Endothelial cell of umbilical vein (primary cell): ENCODE data around the gene COG2. TPM values are rescaled to one million over a fixed set of nuclear protein-coding genes. Genes with fewer than 3 reads are reported as not detected.

Experiments used
- BruUV-seq: library from RNA; stranded (reverse); fragments of 400-500 nt; replicated peaks from 2 replicates; lab custom pipeline; 2021; lab: Mats Ljungman, UMichigan
- CTCF ChIA-PET: fragments of 300-600, 350-600 bp; sonication (Branson Sonifier 250); formaldehyde crosslinking; loops from one replicate; lab custom pipeline; 2021; ENCODE audit warnings: antibody characterized with exemption, inconsistent platforms; lab: Charles Lee
- POLR2A ChIA-PET: fragments of 300-600, 350-600 bp; sonication (Branson Sonifier 250); formaldehyde crosslinking; loops from one replicate; lab custom pipeline; 2021; ENCODE audit warnings: antibody characterized with exemption, inconsistent platforms; lab: Charles Lee
- DNase-seq: peaks from one replicate; pipeline ENCODE4 v3.0.0-alpha.2; 2011; ENCODE audit warnings: low read depth, low spot score
- FAIRE-seq: peaks from 2 replicates; lab custom pipeline; 2011; peaks lifted over from hg19 to GRCh38; lab: Jason Lieb, UNC
- H2AFZ ChIP-seq: 2 replicates; pipeline ENCODE4 v1.6.0; 2012; ENCODE audit warnings: low read depth, low read length, control low read depth, inconsistent platforms
- H3K27ac ChIP-seq: 2 replicates; pipeline ENCODE4 v1.5.1; 2011; ENCODE audit warnings: low read depth, mild to moderate bottlenecking, control low read depth, low read length, moderate library complexity; ENCODE audit not compliant: insufficient read depth
- H3K27me3 ChIP-seq, 2 experiments: 2 replicates each; pipeline versions ENCODE4 v1.6.0 to v1.6.1; 2011; ENCODE audit warnings: low read length in 2 of 2, mixed read lengths in 1 of 2; ENCODE audit not compliant: control insufficient read depth in 2 of 2, insufficient read depth in 2 of 2
- H3K36me3 ChIP-seq, 2 experiments: 2 replicates in 1 of 2; 3 replicates in 1 of 2; pipeline ENCODE4 v1.5.1; 2011; ENCODE audit warnings: low read length in 2 of 2, mild to moderate bottlenecking in 1 of 2, moderate library complexity in 1 of 2; ENCODE audit not compliant: control insufficient read depth in 2 of 2, insufficient read depth in 2 of 2; ENCODE audit errors: extremely low read depth in 1 of 2
- H3K4me1 ChIP-seq: 3 replicates; pipeline ENCODE4 v1.5.1; 2011; ENCODE audit warnings: mild to moderate bottlenecking, low read length; ENCODE audit not compliant: control insufficient read depth, insufficient read depth; ENCODE audit errors: extremely low read depth
- H3K4me2 ChIP-seq: 2 replicates; pipeline ENCODE4 v1.6.1; 2011; ENCODE audit warnings: low read length, control low read depth, mixed read lengths; ENCODE audit not compliant: insufficient read depth
- H3K4me3 ChIP-seq, 3 experiments: fragments of 200-600 bp in 1 of 3; sonication (generic), shearing (Covaris generic) in 1 of 3; replicated peaks in 1 of 3; 2 replicates each; pipeline ENCODE4 v1.5.1; 2011 to 2016; ENCODE audit warnings: control low read depth in 3 of 3, low read length in 3 of 3, mild to moderate bottlenecking in 2 of 3, inconsistent platforms in 1 of 3, low read depth in 1 of 3, moderate library complexity in 1 of 3; ENCODE audit not compliant: insufficient read depth in 1 of 3
- H3K79me2 ChIP-seq: 2 replicates; pipeline ENCODE4 v1.6.0; 2012; ENCODE audit warnings: low read length, inconsistent platforms; ENCODE audit not compliant: control insufficient read depth, insufficient read depth
- H3K9ac ChIP-seq: replicated peaks from 2 replicates; pipeline ENCODE3; 2011; ENCODE audit warnings: low read length, control low read depth; ENCODE audit not compliant: insufficient read depth; ENCODE audit errors: extremely low read depth
- H3K9me1 ChIP-seq: replicated peaks from 3 replicates; pipeline ENCODE4 v1.6.0; 2011; ENCODE audit warnings: mild to moderate bottlenecking, low read length; ENCODE audit not compliant: control insufficient read depth, insufficient read depth; ENCODE audit errors: extremely low read depth
- H3K9me3 ChIP-seq: replicated peaks from 2 replicates; pipeline ENCODE4 v1.5.1; 2012; ENCODE audit warnings: low read length, inconsistent platforms; ENCODE audit not compliant: control insufficient read depth, insufficient read depth
- H4K20me1 ChIP-seq: replicated peaks from 2 replicates; pipeline ENCODE3; 2011; ENCODE audit warnings: mild to moderate bottlenecking, low read length; ENCODE audit not compliant: control insufficient read depth, insufficient read depth; ENCODE audit errors: extremely low read depth
- EZH2 ChIP-seq: IDR thresholded peaks from 2 replicates; pipeline ENCODE4 v1.6.1; 2012; ENCODE audit warnings: borderline replicate concordance, low read depth, mild to moderate bottlenecking, moderate library complexity, low read length, inconsistent platforms; ENCODE audit not compliant: severe bottlenecking
- FOS ChIP-seq: IDR thresholded peaks from 2 replicates; pipeline ENCODE4 v1.6.1; 2011; ENCODE audit warnings: mild to moderate bottlenecking, low read length, moderate library complexity, borderline replicate concordance; ENCODE audit not compliant: insufficient read depth
- GATA2 ChIP-seq: IDR thresholded peaks from 2 replicates; pipeline ENCODE4 v1.7.0; 2011; ENCODE audit warnings: low read depth, mild to moderate bottlenecking, moderate library complexity, mixed read lengths, low read length; ENCODE audit not compliant: insufficient read length, insufficient read depth
- JUN ChIP-seq: IDR thresholded peaks from 2 replicates; pipeline ENCODE4 v1.6.1; 2011; ENCODE audit warnings: borderline replicate concordance, low read depth; ENCODE audit not compliant: insufficient read length, insufficient read depth
- MYC ChIP-seq: IDR thresholded peaks from one replicate; pipeline ENCODE4 v1.6.1; 2011; ENCODE audit warnings: mild to moderate bottlenecking, low read depth, low read length
- POLR2A ChIP-seq: IDR thresholded peaks from 2 replicates; pipeline ENCODE4 v1.6.1; 2012; ENCODE audit warnings: low read depth, mild to moderate bottlenecking, control low read depth, low read length
- POLR2AphosphoS5 ChIP-seq: IDR thresholded peaks from 2 replicates; pipeline ENCODE4 v1.6.1; 2012; ENCODE audit warnings: low read depth, mild to moderate bottlenecking, control low read depth, low read length, moderate library complexity; ENCODE audit not compliant: insufficient read depth
- dilution Hi-C: fragments of 300-500 bp; cut with MboI; formaldehyde crosslinking; loops from one replicate; pipeline ENCODE4 v1.15.0; 2019; ENCODE audit warnings: low sequenced_read_pairs; ENCODE audit not compliant: extremely low pct_ligation_motif_present
- intact Hi-C: fragments of 100-400 bp; cut with micrococcal nuclease; formaldehyde crosslinking; loops from one replicate; pipeline ENCODE4 v1.10.0; 2022
- polyA plus RNA-seq, 4 experiments: library from polyadenylated mRNA; depleted of rRNA in 3 of 4; stranded (reverse) in 3 of 4; unstranded in 1 of 4; fragments of >200 nt; gene quantifications; 2 replicates each; pipeline versions ENCODE4 v1.2.1 to v1.2.3, GENCODE V29; 2011 to 2012; ENCODE audit warnings: missing spikeins in 1 of 4
- total RNA-seq: library from RNA; stranded (reverse); gene quantifications from 2 replicates; pipeline ENCODE4 v1.2.3, GENCODE V29; 2021
- TF ChIP-seq, protein P1 (sequence below): IDR thresholded peaks from 2 replicates; pipeline ENCODE4 v1.6.1; 2011; ENCODE audit not compliant: insufficient read depth, insufficient read length
- TF ChIP-seq, protein P2 (sequence below), 2 donors: IDR thresholded peaks; 1 replicate in 1 of 2; 2 replicates in 1 of 2; pipeline ENCODE4 v1.5.1; 2011; ENCODE audit warnings: low read length in 2 of 2, mild to moderate bottlenecking in 2 of 2, moderate library complexity in 2 of 2, control low read depth in 1 of 2, inconsistent platforms in 1 of 2, low read depth in 1 of 2; ENCODE audit not compliant: insufficient read depth in 1 of 2; ENCODE audit errors: extremely low read depth in 1 of 2

COG2 gene
- total and polyA plus RNA-seq, 2 donors (not counting 3 experiments of a cell fraction or from before 2014, with no cell fraction given) = 7.6 to 24.2 TPM

DNA sequence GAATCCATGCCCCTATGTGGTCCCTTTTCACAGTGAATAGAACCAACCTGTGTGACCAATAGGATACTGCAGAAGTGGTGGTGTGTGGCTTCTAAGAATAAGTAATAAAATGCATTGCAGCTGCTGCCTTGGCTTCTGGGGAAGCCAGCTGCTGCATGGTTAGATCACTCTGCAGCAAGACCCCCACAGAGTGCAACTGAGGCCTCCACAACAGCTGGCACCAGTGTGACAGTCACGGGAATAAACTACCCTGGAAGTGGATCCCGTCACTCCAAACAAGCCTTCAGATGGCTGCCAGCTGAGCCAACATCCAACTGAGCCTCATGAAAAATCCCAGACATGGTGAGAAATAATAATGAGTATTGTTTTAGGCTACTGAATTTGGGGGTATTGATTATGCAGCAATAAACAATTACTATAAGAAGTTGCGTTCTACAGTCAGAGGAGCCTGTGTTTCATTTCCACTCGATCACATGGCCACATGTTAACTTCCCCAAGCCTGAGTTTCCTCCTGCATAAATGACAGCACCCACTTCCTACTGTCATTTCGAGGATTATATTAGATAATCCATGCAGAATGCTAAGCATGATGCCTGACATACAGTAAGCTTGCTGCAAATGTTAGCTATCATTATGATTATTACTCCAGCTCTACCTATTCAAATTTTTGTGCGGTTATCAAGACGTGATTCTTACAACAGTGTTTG, 20.8 kb upstream of the COG2 start:
- dilution Hi-C loops = no loop called here
- no peaks in the 10 kb centered on the region for H3K9me1 ChIP-seq
- no peak overlapping the region for H3K9ac ChIP-seq
- H3K27ac ChIP-seq = no peak overlapping the region
- DNase-seq (no peak), FAIRE-seq (no peak)
- no peak for TF ChIP-seq MYC
- TF ChIP-seq, protein P1, sequence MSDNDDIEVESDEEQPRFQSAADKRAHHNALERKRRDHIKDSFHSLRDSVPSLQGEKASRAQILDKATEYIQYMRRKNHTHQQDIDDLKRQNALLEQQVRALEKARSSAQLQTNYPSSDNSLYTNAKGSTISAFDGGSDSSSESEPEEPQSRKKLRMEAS = no peak
- TF ChIP-seq POLR2AphosphoS5 = no peak
- no peak for TF ChIP-seq EZH2
- no peak for TF ChIP-seq POLR2A
- TF ChIP-seq GATA2 = no peak
- TF ChIP-seq JUN = no peak
- TF ChIP-seq, protein P2, sequence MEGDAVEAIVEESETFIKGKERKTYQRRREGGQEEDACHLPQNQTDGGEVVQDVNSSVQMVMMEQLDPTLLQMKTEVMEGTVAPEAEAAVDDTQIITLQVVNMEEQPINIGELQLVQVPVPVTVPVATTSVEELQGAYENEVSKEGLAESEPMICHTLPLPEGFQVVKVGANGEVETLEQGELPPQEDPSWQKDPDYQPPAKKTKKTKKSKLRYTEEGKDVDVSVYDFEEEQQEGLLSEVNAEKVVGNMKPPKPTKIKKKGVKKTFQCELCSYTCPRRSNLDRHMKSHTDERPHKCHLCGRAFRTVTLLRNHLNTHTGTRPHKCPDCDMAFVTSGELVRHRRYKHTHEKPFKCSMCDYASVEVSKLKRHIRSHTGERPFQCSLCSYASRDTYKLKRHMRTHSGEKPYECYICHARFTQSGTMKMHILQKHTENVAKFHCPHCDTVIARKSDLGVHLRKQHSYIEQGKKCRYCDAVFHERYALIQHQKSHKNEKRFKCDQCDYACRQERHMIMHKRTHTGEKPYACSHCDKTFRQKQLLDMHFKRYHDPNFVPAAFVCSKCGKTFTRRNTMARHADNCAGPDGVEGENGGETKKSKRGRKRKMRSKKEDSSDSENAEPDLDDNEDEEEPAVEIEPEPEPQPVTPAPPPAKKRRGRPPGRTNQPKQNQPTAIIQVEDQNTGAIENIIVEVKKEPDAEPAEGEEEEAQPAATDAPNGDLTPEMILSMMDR (IDR thresholded peaks at IDR 0.05; ENCODE audit: extremely low read depth in 1 of 2, insufficient read depth in 1 of 2, low read depth in 1 of 2, low read length in 2 of 2) = no peak
- no peak for TF ChIP-seq FOS
- H2AFZ ChIP-seq = no peak overlapping the region
- no peaks in the 10 kb centered on the region for H3K79me2 ChIP-seq
- no peaks in the 10 kb centered on the region for H3K9me3 ChIP-seq
- H3K4me2 ChIP-seq = no peak overlapping the region
- ChIA-PET POLR2A (no interaction called here), CTCF (no interaction called here)
- H3K4me3 ChIP-seq = no peak overlapping the region
- intact Hi-C loops = no loop called here
- no peaks in the 10 kb centered on the region for H3K36me3 ChIP-seq
- H4K20me1 ChIP-seq = no peaks in the 10 kb centered on the region
- no peaks in the 10 kb centered on the region for H3K27me3 ChIP-seq
- H3K4me1 ChIP-seq = no peaks in the 10 kb centered on the region
- BruUV-seq = no TSS peak
